ENCODE results near the gene THAP11. TPM values are rescaled to one million over a fixed set of nuclear protein-coding genes. Genes with fewer than 3 reads are reported as not detected.

The THAP11 gene
- total and polyA plus RNA-seq, 2 of the 4 experiments (the other 2 are of a cell fraction): 13.3 to 14.5 TPM

DNA sequence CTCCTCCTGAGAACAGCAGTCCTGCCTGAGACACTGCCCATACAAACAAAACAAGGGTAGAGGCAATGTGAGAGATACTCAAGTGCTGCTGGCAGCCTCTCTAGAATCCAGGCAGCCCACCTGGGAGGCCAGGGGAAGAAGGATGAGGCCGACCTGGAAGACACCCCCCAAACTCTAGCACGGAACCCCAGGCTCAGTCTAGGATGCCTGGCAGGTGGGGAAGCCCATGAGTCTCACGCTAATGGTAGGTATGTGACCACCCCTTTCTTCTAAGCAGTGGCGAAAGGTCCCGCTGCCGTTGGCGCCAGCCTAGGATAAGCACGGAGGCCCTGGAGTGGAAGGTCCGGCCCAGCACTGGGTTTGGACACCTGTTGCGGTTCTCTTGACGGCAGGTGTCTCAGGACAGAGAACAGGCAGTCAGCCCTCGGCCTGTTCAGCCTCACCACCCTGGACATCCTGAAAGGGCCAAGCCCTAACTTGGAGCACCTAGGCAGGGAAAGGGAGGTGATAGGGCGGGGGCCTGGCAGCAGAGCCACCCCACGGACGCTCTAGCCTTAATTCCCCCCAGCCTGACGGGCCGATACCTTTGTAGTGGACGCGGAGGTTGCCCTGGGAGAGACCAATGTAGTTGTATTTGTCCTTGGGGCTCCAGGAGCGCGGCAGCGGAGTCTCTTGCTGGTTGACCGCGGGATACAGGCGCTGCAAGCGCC, 36.2 kb upstream of the THAP11 start:
- peaks cover 6% of the 10 kb centered on the region for H3K4me1 ChIP-seq (ENCODE audit: control insufficient read depth, insufficient read depth, low read length)
- peak overlapping the region; percentile 96 for H2AFZ ChIP-seq (replicated peaks; ENCODE audit: low read length, poor library complexity)
- peak overlapping the region; percentile 98 for H3K4me2 ChIP-seq (ENCODE audit: low read depth, low read length)
- peak overlapping the region; percentile 14 for H2BK5ac ChIP-seq (ENCODE audit: low read depth, low read length, poor library complexity, severe bottlenecking)
- no peaks in the 10 kb centered on the region for H3K9me3 ChIP-seq (ENCODE audit: control insufficient read depth, insufficient read depth, low read length)
- peak overlapping the region; percentile 76 for H3K14ac ChIP-seq (replicated peaks; ENCODE audit: low read depth, low read length)
- dilution Hi-C loops (cut with HindIII; ENCODE audit: low sequenced_read_pairs, unreplicated experiment): no loop called here
- H2AK9ac ChIP-seq (replicated peaks; ENCODE audit: low read depth, low read length, poor library complexity): peak overlapping the region; percentile 99
- peak overlapping the region; percentile 95 for H3K23ac ChIP-seq (ENCODE audit: low read depth, low read length)
- H2BK15ac ChIP-seq (ENCODE audit: low read depth, low read length): no peak overlapping the region
- peak overlapping the region; percentile 75 for H3K9ac ChIP-seq (ENCODE audit: low read depth, low read length)
- intact Hi-C loops (cut with micrococcal nuclease): loop anchor here (5.0 to 10.0 kb wide), 3 partner anchors 89 to 281 kb away; partner anchors contain the start of genes GFOD2 and RIPOR1
- H4K5ac ChIP-seq (ENCODE audit: low read depth, low read length): no peak overlapping the region
- peak overlapping the region; percentile 22; the same call in 1 of the 2 replicates for H3K56ac ChIP-seq (ENCODE audit: extremely low read depth, insufficient read depth, low read length)
- BruUV-seq (replicated peaks): no TSS peak
- ATAC-seq (ENCODE audit: low read depth): peak; percentile 1
- no peak for TF ChIP-seq CEBPB (IDR thresholded peaks at IDR 0.05; ENCODE audit: low read depth, low read length)
- TF ChIP-seq RCOR1 (IDR thresholded peaks at IDR 0.05; ENCODE audit: insufficient replicate concordance, low read length): no peak
- TF ChIP-seq, protein P1, sequence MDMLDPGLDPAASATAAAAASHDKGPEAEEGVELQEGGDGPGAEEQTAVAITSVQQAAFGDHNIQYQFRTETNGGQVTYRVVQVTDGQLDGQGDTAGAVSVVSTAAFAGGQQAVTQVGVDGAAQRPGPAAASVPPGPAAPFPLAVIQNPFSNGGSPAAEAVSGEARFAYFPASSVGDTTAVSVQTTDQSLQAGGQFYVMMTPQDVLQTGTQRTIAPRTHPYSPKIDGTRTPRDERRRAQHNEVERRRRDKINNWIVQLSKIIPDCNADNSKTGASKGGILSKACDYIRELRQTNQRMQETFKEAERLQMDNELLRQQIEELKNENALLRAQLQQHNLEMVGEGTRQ (IDR thresholded peaks at IDR 0.05; ENCODE audit: low read depth, low read length): no peak
- no peak for TF ChIP-seq RAD21 (IDR thresholded peaks at IDR 0.05; ENCODE audit: low read length)
- TF ChIP-seq MXI1 (IDR thresholded peaks at IDR 0.05; ENCODE audit: borderline replicate concordance, low read depth, low read length): no peak
- no peak for TF ChIP-seq SMC3 (IDR thresholded peaks at IDR 0.05; ENCODE audit: low read depth, low read length)
- TF ChIP-seq, protein P2, sequence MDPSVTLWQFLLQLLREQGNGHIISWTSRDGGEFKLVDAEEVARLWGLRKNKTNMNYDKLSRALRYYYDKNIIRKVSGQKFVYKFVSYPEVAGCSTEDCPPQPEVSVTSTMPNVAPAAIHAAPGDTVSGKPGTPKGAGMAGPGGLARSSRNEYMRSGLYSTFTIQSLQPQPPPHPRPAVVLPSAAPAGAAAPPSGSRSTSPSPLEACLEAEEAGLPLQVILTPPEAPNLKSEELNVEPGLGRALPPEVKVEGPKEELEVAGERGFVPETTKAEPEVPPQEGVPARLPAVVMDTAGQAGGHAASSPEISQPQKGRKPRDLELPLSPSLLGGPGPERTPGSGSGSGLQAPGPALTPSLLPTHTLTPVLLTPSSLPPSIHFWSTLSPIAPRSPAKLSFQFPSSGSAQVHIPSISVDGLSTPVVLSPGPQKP (IDR thresholded peaks at IDR 0.05; ENCODE audit: borderline replicate concordance, low read depth, low read length): no peak
- no peak for TF ChIP-seq NFE2L2 (IDR thresholded peaks at IDR 0.05; ENCODE audit: low read depth, low read length)
- TF ChIP-seq MAZ (IDR thresholded peaks at IDR 0.05; ENCODE audit: borderline replicate concordance, low read depth, low read length): no peak
- no peak for TF ChIP-seq MAFK (IDR thresholded peaks at IDR 0.05; ENCODE audit: low read depth, low read length)
- no peak for TF ChIP-seq BHLHE40 (IDR thresholded peaks at IDR 0.05; ENCODE audit: low read depth, low read length)
- H3K27ac ChIP-seq (ENCODE audit: insufficient read depth, low read length): peak overlapping the region; percentile 28
- H3K9me1 ChIP-seq (ENCODE audit: insufficient read depth, low read length): peaks cover 10% of the 10 kb centered on the region
- H3K27me3 ChIP-seq (ENCODE audit: control insufficient read depth, insufficient read depth, low read length): no peaks in the 10 kb centered on the region
- no peak overlapping the region for H2BK120ac ChIP-seq (ENCODE audit: low read depth, low read length)
- H3K4me3 ChIP-seq (ENCODE audit: insufficient read depth, low read depth, low read length): peak overlapping the region; percentile 76
- peak overlapping the region; percentile 24 to 57; a peak in 1 of 4 replicates for H4K8ac ChIP-seq (ENCODE audit: low read depth in 2 of 2, low read length in 2 of 2)
- WGBS, 2 experiments (ENCODE audit: extremely low coverage in 2 of 2, insufficient read length in 1 of 2): 0% methylated on average over 3 of the region's 26 CpGs; no CpG with 5 or more reads in 1 of the 2 experiments
- DNase-seq: no peak
- peak overlapping the region; percentile 74 for H3K4ac ChIP-seq (ENCODE audit: low read depth, low read length)
- ChIA-PET CTCF (interaction anchor here (1.8 kb wide), 1 partner anchor 11 kb away, joined by 19 read pairs; no protein-coding TSS in a partner anchor), POLR2A (ENCODE audit: unreplicated experiment) (interaction anchor here (0.8 kb wide), 1 partner anchor 59 kb away, joined by 3 read pairs; no protein-coding TSS in a partner anchor)
- peaks cover 9% of the 10 kb centered on the region for H3K36me3 ChIP-seq (ENCODE audit: control insufficient read depth, insufficient read depth, low read length)
- peaks cover 15% of the 10 kb centered on the region; the same call in 1 of the 2 replicates for H4K20me1 ChIP-seq (ENCODE audit: insufficient read depth, low read length)
- in situ Hi-C loops (cut with MboI; ENCODE audit: low sequenced_read_pairs): no loop called here
- H4K91ac ChIP-seq (ENCODE audit: insufficient read depth, low read depth, low read length): peak overlapping the region; percentile 32
- no peak overlapping the region for H3K18ac ChIP-seq (ENCODE audit: low read depth, low read length)
- H2AK5ac ChIP-seq (ENCODE audit: low read depth, low read length): peak overlapping the region; percentile 87
- no peak overlapping the region for H2BK20ac ChIP-seq (ENCODE audit: low read depth, low read length)
- H3K79me1 ChIP-seq (ENCODE audit: low read depth in 1 of 2, low read length in 2 of 2): peaks cover 16 to 55% of the 10 kb centered on the region in 2 experiments
